Right renal cortex interstitium (tissue), 3 donors: ENCODE data around the gene MYO1H. TPM values are rescaled to one million over a fixed set of nuclear protein-coding genes. Genes with fewer than 3 reads are reported as not detected.
"Not testable (repeated sequence)": the region's sequence is repeated elsewhere in the genome, so short reads cannot be mapped to it uniquely, and the experiment has no call there.

ENCODE experiments used
- DNase-seq, 3 donors: peaks; one replicate each; pipeline ENCODE4 v3.0.0-alpha.2; 2013; ENCODE audit warnings: low read depth in 3 of 3, low spot score in 2 of 3
- polyA plus RNA-seq, 3 donors: library from polyadenylated mRNA; unstranded; fragments of 120-200 nt; gene quantifications; one replicate each; pipeline ENCODE4 v1.2.1, GENCODE V29; 2013; ENCODE audit not compliant: insufficient read length in 3 of 3

MYO1H gene
- 1 to 10 TPM; 1.2 to 1.4 (median 1.3) TPM for polyA plus RNA-seq

- DNase-seq, result no peak
Observed at GRCh38 chr12:109347589-109347988, at the start of gene MYO1H. Gene MYO1H (plus strand): TSS chr12:109347900. CDS start chr12:109347961, 61 bp downstream.

- DNase-seq, result no peak
Observed at GRCh38 chr12:109299849-109300248, 47.9 kb upstream of the MYO1H start.

DNA sequence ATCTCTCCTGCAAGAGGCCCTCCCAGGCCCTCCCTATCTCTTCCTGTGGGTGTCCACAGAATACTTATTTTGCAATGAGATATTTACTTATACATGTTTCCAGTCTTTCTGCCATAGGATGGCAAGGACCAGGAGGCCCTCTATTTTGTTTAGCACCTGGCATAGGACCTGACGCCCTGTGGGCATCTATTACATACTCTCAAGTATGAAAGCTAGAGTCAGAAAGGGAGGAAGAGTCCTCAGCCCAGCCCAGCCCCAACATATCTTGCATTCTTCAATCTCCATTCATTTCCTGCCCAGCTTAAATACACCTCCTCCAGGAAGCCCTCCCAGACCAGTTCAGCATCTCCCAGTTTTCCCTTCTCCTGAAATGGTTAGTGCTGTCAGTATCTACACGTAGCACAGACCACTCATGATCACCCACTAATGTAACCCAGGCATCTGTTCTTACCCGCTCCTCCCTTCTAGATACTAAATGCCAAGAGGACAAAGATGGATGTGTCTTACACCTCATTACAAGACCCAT, 46.0 kb upstream of the MYO1H start:
- DNase-seq, result no peak

DNA sequence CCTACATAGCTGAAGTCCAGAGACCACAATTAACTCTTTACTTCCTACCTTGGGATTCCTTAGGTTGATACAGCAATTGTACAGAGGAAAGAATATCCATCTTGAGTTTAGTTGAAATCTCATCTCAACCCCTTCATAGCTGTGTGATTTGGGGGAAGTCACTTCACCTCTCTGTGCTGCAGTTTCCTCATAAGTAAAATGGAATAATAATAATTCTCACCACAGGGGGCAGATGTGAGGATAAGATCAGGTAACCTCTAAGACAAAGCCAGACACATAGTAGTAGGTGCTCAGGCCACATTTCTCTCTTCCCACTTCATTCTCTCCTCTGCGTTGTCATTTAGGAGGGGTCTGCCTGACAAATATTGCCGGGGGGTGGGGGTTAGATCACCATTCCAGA, 45.3 kb upstream of the MYO1H start:
- DNase-seq, result no peak

GRCh38 chr12:109302770-109303169, 44.9 kb upstream of the MYO1H start:
- no peak for DNase-seq

- no peak for DNase-seq
Observed at GRCh38 chr12:109304485-109304884, 43.2 kb upstream of the MYO1H start.

DNA sequence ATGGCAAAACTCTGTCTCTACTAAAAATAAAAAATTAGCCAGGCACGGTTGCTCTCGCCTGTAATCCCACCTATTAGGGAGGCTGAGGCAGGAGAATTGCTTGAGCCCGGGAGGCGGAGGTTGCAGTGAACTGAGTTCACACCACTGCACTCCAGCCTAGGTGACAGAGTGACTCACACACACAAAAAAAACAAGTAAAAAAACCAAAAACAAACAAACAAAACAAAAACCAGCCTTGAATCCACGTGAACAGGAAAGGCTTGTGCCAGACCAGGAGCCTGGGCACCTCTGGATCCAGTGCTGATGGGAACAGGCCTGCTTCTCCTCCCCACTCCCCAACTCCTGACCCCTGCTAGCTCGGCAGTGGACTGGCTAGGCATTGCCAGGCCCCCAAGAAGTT, 42.2 kb upstream of the MYO1H start:
- DNase-seq, result no peak

DNA sequence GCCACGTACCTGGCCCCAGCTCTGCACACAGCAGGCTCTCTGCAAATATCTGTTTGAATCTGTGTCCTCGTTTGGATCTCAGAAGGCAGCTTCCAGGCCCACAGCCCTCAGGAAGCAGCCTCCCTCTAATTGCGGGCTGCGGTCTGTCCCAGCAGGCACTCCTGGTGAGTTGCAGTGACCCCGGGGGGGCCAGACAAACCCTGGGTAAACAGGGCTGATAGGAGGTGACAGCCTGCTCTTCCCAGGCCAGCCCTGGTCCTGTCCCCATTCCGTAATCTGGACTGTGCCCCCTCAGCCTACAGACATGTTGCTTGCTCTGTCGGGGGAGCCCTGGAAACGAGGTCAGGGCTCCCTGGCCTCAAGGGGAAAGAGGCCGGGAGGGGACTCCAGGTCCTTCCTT, 40.6 kb upstream of the MYO1H start:
- no peak for DNase-seq

DNA sequence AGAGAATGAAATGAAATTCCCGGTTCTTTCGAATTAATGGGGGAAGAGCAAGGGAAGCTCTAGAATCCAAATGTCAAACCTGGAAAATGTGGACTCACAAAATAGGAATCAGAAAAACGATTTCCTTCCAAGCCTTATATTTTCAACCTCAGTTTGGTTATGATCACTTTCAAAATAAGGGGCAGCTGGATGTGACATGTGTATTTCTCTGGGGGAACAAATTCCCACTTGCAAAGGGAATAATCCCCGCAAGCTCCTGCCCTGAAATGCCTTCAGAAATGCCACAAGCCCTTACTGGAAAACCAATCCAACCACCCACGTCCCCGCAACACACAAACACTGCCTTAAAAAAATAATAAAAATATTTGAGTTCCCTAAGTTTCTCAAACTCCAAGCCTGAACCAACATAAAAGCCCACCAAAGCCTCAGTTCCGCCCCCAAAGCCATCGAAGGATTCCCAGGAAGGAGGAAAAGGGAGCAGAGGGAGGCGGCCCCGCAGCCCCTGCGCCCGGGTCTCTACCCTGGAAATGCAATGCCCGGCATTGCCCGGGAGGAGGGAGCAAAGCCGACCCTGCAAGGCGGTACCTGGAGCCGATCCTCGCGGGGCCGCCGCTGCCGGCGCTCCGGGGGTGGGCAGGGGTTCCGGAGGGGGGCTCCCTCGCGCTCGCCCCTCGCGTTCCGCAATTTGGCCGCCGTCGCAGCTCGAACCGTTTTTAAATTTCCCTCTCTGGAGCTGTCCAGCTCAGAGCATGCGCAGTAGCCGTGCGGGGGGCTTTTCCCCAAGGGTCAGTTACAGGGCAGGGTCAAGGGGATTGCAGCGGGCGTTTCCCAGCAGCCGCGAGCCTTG, 38.9 kb upstream of the MYO1H start, which contains the start of gene FOXN4:
TSS of gene FOXN4 (minus strand) at position 751 of the 847 bp plus-strand sequence. CDS start 963 bp downstream, outside the sequence.
- no peak for DNase-seq

- no peak for DNase-seq
Observed at GRCh38 chr12:109309381-109310246, 38.1 kb upstream of the MYO1H start.

- no peak for DNase-seq
Observed at GRCh38 chr12:109310247-109311125, 37.2 kb upstream of the MYO1H start.

- not testable (repeated sequence) for DNase-seq
Observed at GRCh38 chr12:109321294-109321693, 26.4 kb upstream of the MYO1H start.

DNA sequence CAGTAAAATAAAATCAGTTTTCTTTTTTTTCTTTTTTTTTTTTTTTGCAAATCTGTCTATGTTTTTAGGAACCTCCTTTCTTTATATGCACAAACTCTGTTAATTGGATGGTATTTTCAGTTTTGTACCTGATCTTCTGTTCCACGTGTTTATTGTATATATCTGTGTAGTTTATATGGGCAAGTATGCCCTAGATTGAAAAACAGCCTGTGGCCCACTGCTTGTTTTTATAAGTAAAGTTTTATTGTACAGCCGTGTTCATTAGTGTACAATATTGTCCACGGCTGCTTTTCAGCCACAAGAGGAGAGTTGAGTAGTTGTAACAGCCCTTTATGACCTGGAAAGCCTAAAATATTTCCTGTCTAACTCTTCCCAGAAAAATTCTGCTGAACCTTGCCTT, 18.7 kb upstream of the MYO1H start:
- DNase-seq, result no peak

DNA sequence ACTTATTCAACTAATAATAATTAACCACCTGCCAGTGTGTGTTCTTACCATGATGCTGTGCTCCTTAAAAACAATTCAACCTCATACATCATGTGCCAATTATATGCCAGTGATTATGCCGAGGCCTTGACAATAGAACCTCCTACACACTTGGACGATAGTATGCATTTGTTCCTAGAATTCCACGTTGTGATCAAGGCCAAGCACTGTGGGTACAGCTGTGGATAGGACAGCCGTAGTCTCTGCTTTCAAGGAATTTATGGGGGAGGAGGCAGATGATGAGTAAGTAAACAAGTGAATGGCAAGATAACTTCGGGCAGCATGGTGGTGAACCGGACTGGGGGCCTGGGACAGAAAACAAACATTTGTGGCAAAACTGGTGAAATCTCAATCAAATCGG, 18.0 kb upstream of the MYO1H start:
- DNase-seq, result no peak

DNA sequence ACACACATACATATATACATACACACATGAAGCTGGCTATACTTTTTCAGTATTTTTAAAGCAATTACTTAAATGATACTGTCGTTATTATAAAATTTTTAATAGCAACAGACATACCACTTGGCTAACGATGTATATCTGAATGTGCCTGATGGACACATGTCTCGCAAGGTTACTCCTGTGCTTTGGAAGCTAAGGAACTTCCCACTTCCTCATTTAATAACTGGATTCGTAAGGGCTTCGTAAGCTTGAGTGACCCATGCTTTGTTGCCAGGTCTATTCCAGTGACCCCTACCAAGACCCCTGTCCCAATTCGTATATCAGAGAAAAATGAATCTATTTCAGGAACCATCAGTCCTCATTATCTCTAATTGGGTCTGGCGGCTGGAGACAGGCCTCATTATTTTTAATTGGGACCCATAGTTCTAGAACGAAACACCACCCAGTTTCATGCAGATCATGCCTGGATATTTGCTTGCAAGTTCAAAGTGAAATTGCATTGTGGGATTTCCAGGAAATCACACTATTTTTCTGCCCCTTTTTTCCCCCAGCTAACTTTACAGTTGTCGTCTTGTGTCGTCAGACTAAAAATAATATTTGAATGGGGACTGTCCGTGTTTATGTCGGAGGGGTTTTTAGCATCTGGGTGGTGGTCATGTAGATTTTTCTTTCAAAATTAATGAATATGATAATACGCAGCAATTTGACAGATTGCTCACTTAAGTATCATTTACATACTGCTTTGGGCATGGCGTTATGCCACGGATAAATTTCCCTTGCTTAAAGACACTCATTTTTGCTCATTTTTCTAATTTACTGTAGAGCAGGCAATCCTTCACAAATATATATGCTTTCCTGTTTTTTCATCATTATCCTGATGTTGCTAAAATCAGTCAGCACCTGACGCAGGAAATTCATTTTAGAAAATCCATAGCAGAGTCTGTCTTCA, 17.1 kb upstream of the MYO1H start:
- DNase-seq, result no peak

DNA sequence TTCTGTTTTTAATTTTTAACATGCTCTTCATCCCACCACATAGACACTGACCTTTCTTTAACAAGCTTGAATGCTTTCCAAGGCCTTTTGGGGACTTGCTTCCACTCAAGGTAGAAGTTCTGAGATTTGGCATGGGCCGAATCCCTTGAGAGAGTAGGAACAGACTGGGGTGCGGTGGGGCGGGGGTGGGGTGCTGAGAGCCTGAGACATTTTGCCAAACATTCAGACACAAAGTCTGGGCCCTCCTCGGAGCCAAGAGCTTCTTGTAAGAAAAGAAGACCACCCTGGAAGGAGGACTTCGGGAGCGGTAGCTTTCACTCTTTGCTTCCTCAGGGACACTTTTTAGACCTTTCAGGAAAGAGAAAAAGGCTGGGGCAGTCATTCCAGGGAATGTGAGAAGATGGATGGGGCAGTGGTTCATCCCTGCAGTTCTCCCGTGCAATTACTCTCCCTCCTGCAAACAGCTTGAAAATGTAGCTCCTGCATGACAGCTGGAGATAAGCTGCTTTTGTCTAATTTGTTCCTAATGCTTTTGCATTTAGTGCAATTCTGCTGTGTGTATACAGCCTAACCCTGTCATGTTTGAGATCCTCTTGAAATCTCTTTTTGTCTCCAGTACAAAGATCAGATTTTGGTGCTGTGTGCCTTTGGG, 16.3 kb upstream of the MYO1H start:
- DNase-seq, result no peak

- no peak for DNase-seq
Observed at GRCh38 chr12:109334887-109335286, 12.8 kb upstream of the MYO1H start.

DNA sequence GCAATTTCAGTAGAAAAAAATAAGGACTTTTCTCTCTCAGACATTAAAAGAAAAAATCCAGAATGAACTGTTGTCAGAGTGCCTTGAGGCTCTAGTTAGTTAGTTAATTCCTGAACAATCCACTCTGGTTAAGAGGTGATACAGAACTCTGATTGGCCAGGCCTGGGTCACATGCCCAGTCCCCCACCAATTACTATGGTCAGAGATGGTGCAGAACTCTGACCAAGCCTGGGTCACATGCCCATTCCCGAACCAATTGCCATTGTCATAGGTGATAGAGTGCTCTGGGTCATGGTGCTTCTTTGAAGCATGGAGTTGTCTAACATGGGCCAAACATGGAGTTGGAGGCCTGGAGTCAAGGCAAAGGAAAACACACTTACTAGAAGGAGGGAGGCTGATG, 11.1 kb upstream of the MYO1H start:
- DNase-seq, result no peak

GRCh38 chr12:109343677-109344076, 4.0 kb upstream of the MYO1H start:
- DNase-seq, result no peak
